ENCODE measurements around the gene CPLX4. TPM values are rescaled to one million over a fixed set of nuclear protein-coding genes. Genes with fewer than 3 reads are reported as not detected.

CPLX4 gene
- total RNA-seq, 5 donors from 2014 or later (not counting 1 experiment from before 2014, with no cell fraction given), result not detected

- Histone ChIP-seq H3K27me3 (replicated peaks in 1 of 2; ENCODE audit: control insufficient read depth in 2 of 2, extremely low read depth in 1 of 2, insufficient read depth in 2 of 2, low read length in 1 of 2) (no peaks in the 10 kb centered on the region), H3K4me1 (ENCODE audit: control insufficient read depth in 1 of 2, extremely low read depth in 1 of 2, insufficient read depth in 2 of 2, low read length in 2 of 2) (no peaks in the 10 kb centered on the region), H3K9me3 (no peaks in the 10 kb centered on the region), H3K27ac (ENCODE audit: low read length) (no peak overlapping the region), H3K36me3 (ENCODE audit: control insufficient read depth in 2 of 2, extremely low read depth in 1 of 2, insufficient read depth in 1 of 2, low read length in 1 of 2) (peaks cover 0 to 18% of the 10 kb centered on the region in 2 donors), H3K4me3 (ENCODE audit: control insufficient read depth in 1 of 2, extremely low read depth in 1 of 2, low read length in 1 of 2) (no peak overlapping the region)
- peaks cover 5% of the 10 kb centered on the region in 2 donors for H3K27me3 Mint-ChIP-seq
- 100% methylated on average over 5 of the region's 7 CpGs for WGBS (ENCODE audit: insufficient coverage)
- DNase-seq (no peak), ATAC-seq (replicated peaks in 1 of 4) (no peak)
- H3K27ac Mint-ChIP-seq, result no peak overlapping the region
- H3K4me1 Mint-ChIP-seq, result no peaks in the 10 kb centered on the region
- ChIA-PET POLR2A (no interaction called here), CTCF (no interaction called here)
- H3K36me3 Mint-ChIP-seq, result peaks cover 30% of the 10 kb centered on the region
- no peak overlapping the region for H3K4me3 Mint-ChIP-seq
- peaks cover 0 to 4% (median 0%) of the 10 kb centered on the region in 3 donors for H3K9me3 Mint-ChIP-seq
Observed at GRCh38 chr18:59323931-59324622, 5.6 kb upstream of the CPLX4 start.

GRCh38 chr18:59311631-59312030, 6.8 kb downstream of the CPLX4 start:
- no peaks in the 10 kb centered on the region for H3K36me3 Mint-ChIP-seq
- Histone ChIP-seq H3K4me3 (ENCODE audit: control insufficient read depth in 1 of 2, extremely low read depth in 1 of 2, low read length in 1 of 2) (no peak overlapping the region), H3K4me1 (ENCODE audit: control insufficient read depth in 1 of 2, extremely low read depth in 1 of 2, insufficient read depth in 2 of 2, low read length in 2 of 2) (peaks cover 0 to 9% of the 10 kb centered on the region in 2 experiments), H3K9me3 (no peaks in the 10 kb centered on the region), H3K27ac (ENCODE audit: low read length) (no peak overlapping the region), H3K27me3 (replicated peaks in 1 of 2; ENCODE audit: control insufficient read depth in 2 of 2, extremely low read depth in 1 of 2, insufficient read depth in 2 of 2, low read length in 1 of 2) (peaks cover 2 to 19% of the 10 kb centered on the region in 2 experiments), H3K36me3 (ENCODE audit: control insufficient read depth in 2 of 2, extremely low read depth in 1 of 2, insufficient read depth in 1 of 2, low read length in 1 of 2) (no peaks in the 10 kb centered on the region)
- peaks cover 0 to 3% (median 2%) of the 10 kb centered on the region in 3 donors for H3K4me1 Mint-ChIP-seq
- no peak overlapping the region for H3K27ac Mint-ChIP-seq
- peaks cover 37 to 48% of the 10 kb centered on the region in 2 donors for H3K27me3 Mint-ChIP-seq
- ATAC-seq (replicated peaks in 1 of 4), result no peak
- no peaks in the 10 kb centered on the region for H3K9me3 Mint-ChIP-seq
- 89% methylated on average over 3 of the region's 7 CpGs for WGBS (ENCODE audit: insufficient coverage)
- POLR2A ChIA-PET, result no interaction called here
- DNase-seq, result no peak
- H3K4me3 Mint-ChIP-seq, result no peak overlapping the region
- CTCF ChIA-PET, result interaction anchor here (0.5 to 4.5 kb wide), 2 partner anchors 85 to 91 kb away, joined by 4 to 57 read pairs; no protein-coding TSS in a partner anchor

DNA sequence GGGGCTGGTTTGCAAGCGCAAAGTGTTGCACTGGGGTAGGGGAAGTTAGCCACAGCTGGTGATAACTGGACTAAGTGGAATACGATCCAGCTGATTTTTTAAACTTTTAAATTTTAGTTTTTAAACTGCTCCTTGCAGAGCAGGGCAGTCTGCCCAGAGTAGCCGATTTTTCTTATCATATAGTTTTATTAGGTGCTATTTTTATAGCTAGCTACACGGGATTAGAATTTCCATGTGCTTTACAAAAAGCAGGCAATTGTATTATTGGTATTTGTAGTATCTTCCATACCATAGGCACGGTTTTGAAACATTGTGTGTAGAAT, 9.6 kb downstream of the CPLX4 start:
- ATAC-seq (replicated peaks in 1 of 4), result no peak
- no CpG with 5 or more reads among the region's 5 CpGs for WGBS (ENCODE audit: insufficient coverage)
- Histone ChIP-seq H3K9me3 (no peaks in the 10 kb centered on the region), H3K4me3 (ENCODE audit: control insufficient read depth in 1 of 2, extremely low read depth in 1 of 2, low read length in 1 of 2) (peak overlapping the region; percentile 27 to 45), H3K27me3 (replicated peaks in 1 of 2; ENCODE audit: control insufficient read depth in 2 of 2, extremely low read depth in 1 of 2, insufficient read depth in 2 of 2, low read length in 1 of 2) (peaks cover 2 to 26% of the 10 kb centered on the region in 2 experiments), H3K27ac (ENCODE audit: low read length) (no peak overlapping the region), H3K4me1 (ENCODE audit: control insufficient read depth in 1 of 2, extremely low read depth in 1 of 2, insufficient read depth in 2 of 2, low read length in 2 of 2) (peaks cover 0 to 9% of the 10 kb centered on the region in 2 experiments), H3K36me3 (ENCODE audit: control insufficient read depth in 2 of 2, extremely low read depth in 1 of 2, insufficient read depth in 1 of 2, low read length in 1 of 2) (no peaks in the 10 kb centered on the region)
- no peak for DNase-seq
- ChIA-PET CTCF (interaction anchor here (3.4 to 4.5 kb wide), 2 partner anchors 93 to 94 kb away, joined by 51 to 57 read pairs; no protein-coding TSS in a partner anchor), POLR2A (no interaction called here)
- Mint-ChIP-seq H3K4me1 (peaks cover 0 to 3% (median 2%) of the 10 kb centered on the region in 3 donors), H3K27ac (no peak overlapping the region), H3K27me3 (peaks cover 40 to 54% of the 10 kb centered on the region in 2 donors), H3K36me3 (no peaks in the 10 kb centered on the region), H3K4me3 (peak overlapping the region in 2 of 3 donors; percentile 48 to 49), H3K9me3 (no peaks in the 10 kb centered on the region)

DNA sequence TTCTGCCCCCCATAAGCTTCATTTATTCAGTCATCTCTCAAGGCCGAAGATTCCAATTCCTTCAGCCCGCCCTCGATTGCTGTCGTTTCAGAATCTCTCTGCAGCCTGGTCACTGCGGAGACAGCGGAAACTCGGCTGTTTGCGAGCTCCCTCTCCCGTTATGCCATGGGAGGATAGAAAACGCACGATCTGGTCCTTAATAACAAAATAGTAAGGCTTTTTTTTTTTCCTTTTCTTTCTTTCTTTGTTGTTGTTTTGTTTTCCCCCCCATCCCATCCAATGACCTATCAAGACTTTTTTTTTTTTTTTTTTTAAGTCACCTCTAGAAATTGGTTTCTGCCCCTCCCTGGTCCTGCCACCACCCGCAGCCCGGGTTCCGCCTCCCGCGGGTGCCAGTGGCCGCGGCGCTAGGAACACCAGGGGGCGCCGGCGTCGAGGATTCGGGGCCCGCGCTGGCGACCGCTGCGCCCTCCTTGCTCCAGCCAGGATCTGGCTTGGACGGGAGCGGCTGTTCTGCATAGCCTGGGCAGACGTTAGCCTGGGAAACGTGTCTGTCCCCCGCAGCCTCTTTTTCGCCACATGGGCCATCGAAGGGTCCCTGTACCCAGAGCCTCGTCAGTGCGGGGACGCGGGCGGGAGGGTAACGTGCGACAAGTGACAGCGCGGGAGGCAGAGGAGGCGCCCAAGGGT, 10.1 kb downstream of the CPLX4 start:
- Mint-ChIP-seq H3K9me3 (no peaks in the 10 kb centered on the region), H3K27ac (no peak overlapping the region), H3K36me3 (no peaks in the 10 kb centered on the region), H3K4me1 (peaks cover 0 to 3% (median 2%) of the 10 kb centered on the region in 3 donors), H3K4me3 (peak overlapping the region; percentile 44 to 49 (median 48)), H3K27me3 (peaks cover 35 to 54% of the 10 kb centered on the region in 2 donors)
- ChIA-PET CTCF (interaction anchor here (0.6 to 4.5 kb wide), 7 partner anchors 10 to 136 kb away, joined by 3 to 57 read pairs (median 6); partner anchors contain the start of gene CPLX4 (in 1 of the 2)), POLR2A (interaction anchor here in 1 of 2 donors (0.7 kb wide), 1 partner anchor 474 kb away, joined by 6 read pairs; no protein-coding TSS in a partner anchor)
- ATAC-seq (replicated peaks in 1 of 4), result peak; percentile 83 to 91 (median 86)
- peak overlapping the region; percentile 27 to 45 for H3K4me3 ChIP-seq (ENCODE audit: control insufficient read depth in 1 of 2, extremely low read depth in 1 of 2, low read length in 1 of 2)
- peaks cover 2 to 26% of the 10 kb centered on the region in 2 experiments for H3K27me3 ChIP-seq (replicated peaks in 1 of 2; ENCODE audit: control insufficient read depth in 2 of 2, extremely low read depth in 1 of 2, insufficient read depth in 2 of 2, low read length in 1 of 2)
- H3K9me3 ChIP-seq, result no peaks in the 10 kb centered on the region
- peaks cover 0 to 9% of the 10 kb centered on the region in 2 experiments for H3K4me1 ChIP-seq (ENCODE audit: control insufficient read depth in 1 of 2, extremely low read depth in 1 of 2, insufficient read depth in 2 of 2, low read length in 2 of 2)
- WGBS (ENCODE audit: insufficient coverage), result 2% methylated on average over 38 of the region's 46 CpGs
- H3K27ac ChIP-seq (ENCODE audit: low read length), result no peak overlapping the region
- peak; percentile 1 to 73 (median 45) for DNase-seq
- H3K36me3 ChIP-seq (ENCODE audit: control insufficient read depth in 2 of 2, extremely low read depth in 1 of 2, insufficient read depth in 1 of 2, low read length in 1 of 2), result no peaks in the 10 kb centered on the region

- WGBS (ENCODE audit: insufficient coverage), result 67% methylated on average over 2 of the region's 6 CpGs
- H3K4me3 Mint-ChIP-seq, result no peak overlapping the region
- CTCF ChIA-PET, result interaction anchor here in 1 of 2 donors (0.6 kb wide), 1 partner anchor 227 kb away, joined by 3 read pairs; no protein-coding TSS in a partner anchor
- DNase-seq (no peak), ATAC-seq (replicated peaks in 1 of 4) (no peak)
- no peak overlapping the region for H3K27ac ChIP-seq (ENCODE audit: low read length)
- H3K4me1 Mint-ChIP-seq, result peaks cover 0 to 3% (median 2%) of the 10 kb centered on the region in 3 donors
- no peaks in the 10 kb centered on the region for H3K9me3 ChIP-seq
- peaks cover 0 to 9% of the 10 kb centered on the region in 2 experiments for H3K4me1 ChIP-seq (ENCODE audit: control insufficient read depth in 1 of 2, extremely low read depth in 1 of 2, insufficient read depth in 2 of 2, low read length in 2 of 2)
- H3K9me3 Mint-ChIP-seq, result no peaks in the 10 kb centered on the region
- H3K36me3 ChIP-seq (ENCODE audit: control insufficient read depth in 2 of 2, extremely low read depth in 1 of 2, insufficient read depth in 1 of 2, low read length in 1 of 2), result no peaks in the 10 kb centered on the region
- no peaks in the 10 kb centered on the region for H3K36me3 Mint-ChIP-seq
- POLR2A ChIA-PET, result no interaction called here
- peaks cover 28 to 48% of the 10 kb centered on the region in 2 donors for H3K27me3 Mint-ChIP-seq
- peaks cover 1 to 26% of the 10 kb centered on the region in 2 experiments for H3K27me3 ChIP-seq (replicated peaks in 1 of 2; ENCODE audit: control insufficient read depth in 2 of 2, extremely low read depth in 1 of 2, insufficient read depth in 2 of 2, low read length in 1 of 2)
- H3K4me3 ChIP-seq (ENCODE audit: control insufficient read depth in 1 of 2, extremely low read depth in 1 of 2, low read length in 1 of 2), result no peak overlapping the region
- H3K27ac Mint-ChIP-seq, result no peak overlapping the region
Observed at GRCh38 chr18:59306640-59307039, 11.8 kb downstream of the CPLX4 start.

GRCh38 chr18:59305295-59305694, 13.2 kb downstream of the CPLX4 start:
- CTCF ChIA-PET, result interaction anchor here in 1 of 2 donors (0.7 kb wide), 1 partner anchor 1852 kb away, joined by 3 read pairs; no protein-coding TSS in a partner anchor
- Mint-ChIP-seq H3K27me3 (peaks cover 16 to 41% of the 10 kb centered on the region in 2 donors), H3K27ac (no peak overlapping the region), H3K36me3 (no peaks in the 10 kb centered on the region), H3K4me3 (no peak overlapping the region), H3K4me1 (peaks cover 0 to 3% (median 2%) of the 10 kb centered on the region in 3 donors), H3K9me3 (no peaks in the 10 kb centered on the region)
- Histone ChIP-seq H3K27me3 (replicated peaks in 1 of 2; ENCODE audit: control insufficient read depth in 2 of 2, extremely low read depth in 1 of 2, insufficient read depth in 2 of 2, low read length in 1 of 2) (peaks cover 0 to 26% of the 10 kb centered on the region in 2 experiments), H3K9me3 (no peaks in the 10 kb centered on the region), H3K27ac (ENCODE audit: low read length) (no peak overlapping the region), H3K36me3 (ENCODE audit: control insufficient read depth in 2 of 2, extremely low read depth in 1 of 2, insufficient read depth in 1 of 2, low read length in 1 of 2) (no peaks in the 10 kb centered on the region), H3K4me1 (ENCODE audit: control insufficient read depth in 1 of 2, extremely low read depth in 1 of 2, insufficient read depth in 2 of 2, low read length in 2 of 2) (peaks cover 0 to 9% of the 10 kb centered on the region in 2 experiments), H3K4me3 (ENCODE audit: control insufficient read depth in 1 of 2, extremely low read depth in 1 of 2, low read length in 1 of 2) (no peak overlapping the region)
- 58% methylated on average over 3 of the region's 4 CpGs for WGBS (ENCODE audit: insufficient coverage)
- DNase-seq, result no peak
- no peak for ATAC-seq (replicated peaks in 1 of 4)
- POLR2A ChIA-PET, result no interaction called here
